Liver (tissue), 9 donors: ENCODE data around the gene AKAP13. TPM values are rescaled to one million over a fixed set of nuclear protein-coding genes. Genes with fewer than 3 reads are reported as not detected.

ENCODE experiments used
- DNase-seq: peaks from one replicate; pipeline ENCODE4 v3.0.0-alpha.2; 2017; ENCODE audit warnings: low spot score
- H3K27ac ChIP-seq, 2 donors: one replicate each; pipeline ENCODE4 v1.7.0; 2013; ENCODE audit warnings: inconsistent platforms in 2 of 2, low read length in 2 of 2, control low read depth in 1 of 2, low read depth in 1 of 2, mild to moderate bottlenecking in 1 of 2
- H3K27me3 ChIP-seq, 4 donors: one replicate each; pipeline versions ENCODE4 v1.6.1 to v1.7.0; 2013; ENCODE audit warnings: low read length in 3 of 4, inconsistent platforms in 1 of 4, mild to moderate bottlenecking in 1 of 4, moderate library complexity in 1 of 4; ENCODE audit not compliant: control insufficient read depth in 4 of 4, insufficient read depth in 4 of 4
- H3K36me3 ChIP-seq, 4 donors: one replicate each; pipeline versions ENCODE4 v1.6.1 to v1.7.0; 2013; ENCODE audit warnings: low read length in 3 of 4, mild to moderate bottlenecking in 3 of 4, low read depth in 1 of 4, moderate library complexity in 1 of 4; ENCODE audit not compliant: control insufficient read depth in 4 of 4, insufficient read depth in 3 of 4
- H3K4me1 ChIP-seq, 4 donors: one replicate each; pipeline versions ENCODE4 v1.6.1 to v1.7.0; 2013; ENCODE audit warnings: low read length in 3 of 4, mild to moderate bottlenecking in 3 of 4, moderate library complexity in 1 of 4; ENCODE audit not compliant: control insufficient read depth in 4 of 4, insufficient read depth in 4 of 4
- H3K4me3 ChIP-seq, 3 donors: one replicate each; pipeline versions ENCODE4 v1.6.1 to v1.7.0; 2013; ENCODE audit warnings: low read length in 3 of 3, control low read depth in 1 of 3, low read depth in 1 of 3, mild to moderate bottlenecking in 1 of 3
- H3K9ac ChIP-seq, 2 donors: one replicate each; pipeline ENCODE4 v1.7.0; 2013; ENCODE audit warnings: low read length in 2 of 2, mild to moderate bottlenecking in 2 of 2, moderate library complexity in 2 of 2, control low read depth in 1 of 2, low read depth in 1 of 2
- H3K9me3 ChIP-seq, 4 donors: one replicate each; pipeline versions ENCODE4 v1.6.1 to v1.7.0; 2013; ENCODE audit warnings: low read length in 3 of 4; ENCODE audit not compliant: control insufficient read depth in 4 of 4
- CTCF ChIP-seq: fragments of 150-350 bp; IDR thresholded peaks from 2 replicates; pipeline ENCODE4 v1.5.1; 2017; ENCODE audit warnings: improper control_type of control experiment, low read depth, low read length; ENCODE audit not compliant: missing input control
- EGR1 ChIP-seq, 2 donors: IDR thresholded peaks; 2 replicates each; pipeline ENCODE4 v1.6.1; 2016 to 2018; ENCODE audit warnings: antibody characterized with exemption in 2 of 2, low read depth in 2 of 2
- FOXA1 ChIP-seq: IDR thresholded peaks from 2 replicates; pipeline ENCODE4 v1.6.1; 2016; ENCODE audit warnings: antibody characterized with exemption
- FOXA2 ChIP-seq: IDR thresholded peaks from 2 replicates; pipeline ENCODE4 v1.6.1; 2016; ENCODE audit warnings: antibody characterized with exemption
- GABPA ChIP-seq, 2 donors: IDR thresholded peaks in 1 of 2; conservative IDR thresholded peaks in 1 of 2; 2 replicates each; pipeline ENCODE4 v1.6.1; 2016; ENCODE audit warnings: antibody characterized with exemption in 2 of 2, mild to moderate bottlenecking in 1 of 2, moderate library complexity in 1 of 2
- HNF4A ChIP-seq, 2 donors: conservative IDR thresholded peaks; 2 replicates each; pipeline ENCODE4 v1.6.1; 2016; ENCODE audit warnings: antibody characterized with exemption in 2 of 2, mild to moderate bottlenecking in 2 of 2
- HNF4G ChIP-seq: IDR thresholded peaks from 2 replicates; pipeline ENCODE4 v1.6.1; 2016; ENCODE audit warnings: antibody characterized with exemption
- JUND ChIP-seq, 2 donors: IDR thresholded peaks; 2 replicates each; pipeline ENCODE4 v1.6.1; 2016; ENCODE audit warnings: antibody characterized with exemption in 2 of 2
- NR2F2 ChIP-seq: IDR thresholded peaks from 2 replicates; pipeline ENCODE4 v1.6.1; 2016; ENCODE audit warnings: antibody characterized with exemption
- RAD21 ChIP-seq, 2 donors: IDR thresholded peaks; 2 replicates each; pipeline ENCODE4 v1.6.1; 2016; ENCODE audit warnings: antibody characterized with exemption in 2 of 2, mild to moderate bottlenecking in 2 of 2
- RXRA ChIP-seq, 2 donors: IDR thresholded peaks; 2 replicates each; pipeline ENCODE4 v1.6.1; 2017 to 2018; ENCODE audit warnings: antibody characterized with exemption in 2 of 2, mild to moderate bottlenecking in 1 of 2
- SP1 ChIP-seq: IDR thresholded peaks from 2 replicates; pipeline ENCODE4 v1.6.1; 2018; ENCODE audit warnings: antibody characterized with exemption, mild to moderate bottlenecking
- TAF1 ChIP-seq: conservative IDR thresholded peaks from 2 replicates; pipeline ENCODE4 v1.6.1; 2016; ENCODE audit warnings: antibody characterized with exemption, mild to moderate bottlenecking
- YY1 ChIP-seq: IDR thresholded peaks from 2 replicates; pipeline ENCODE4 v1.6.1; 2016; ENCODE audit warnings: antibody characterized with exemption, mild to moderate bottlenecking
- ZBTB33 ChIP-seq: IDR thresholded peaks from 2 replicates; pipeline ENCODE4 v1.6.1; 2016; ENCODE audit warnings: antibody characterized with exemption
- WGBS: extraction: QIAGEN DNeasy Blood & Tissue Kit; methylation state at CpG from one replicate; pipeline ENCODE4 v1.1.7; 2013; 5-methylcytosine and 5-hydroxymethylcytosine counted together
- polyA plus RNA-seq, 2 donors: library from polyadenylated mRNA; stranded (reverse) in 1 of 2; unstranded in 1 of 2; fragments of 200-250 nt in 1 of 2; fragments of >200 nt in 1 of 2; fragmentation: Nextera tagmentation in 1 of 2; extraction: Ambion mirVana in 1 of 2; gene quantifications; one replicate each; pipeline versions ENCODE4 v1.2.1 to v1.2.3, GENCODE V29; 2013 to 2015
- total RNA-seq, 2 donors: library from RNA; depleted of rRNA; stranded (reverse); fragments of >200 nt; gene quantifications; one replicate each; pipeline ENCODE4 v1.2.3, GENCODE V29; 2014
- TF ChIP-seq, protein P1 (sequence below): IDR thresholded peaks from 2 replicates; pipeline ENCODE4 v1.6.1; 2016; ENCODE audit warnings: antibody characterized with exemption
- TF ChIP-seq, protein P2 (sequence below): IDR thresholded peaks from 2 replicates; pipeline ENCODE4 v1.6.1; 2016; ENCODE audit warnings: antibody characterized with exemption, mild to moderate bottlenecking
- donor health status: healthy.
- donor health status: healthy.
- donor health status: healthy.
- donor health status: healthy.
- donor health status: healthy.

AKAP13 gene
- total and polyA plus RNA-seq, 4 donors, result 18.6 to 92.3 (median 37.4) TPM

DNA sequence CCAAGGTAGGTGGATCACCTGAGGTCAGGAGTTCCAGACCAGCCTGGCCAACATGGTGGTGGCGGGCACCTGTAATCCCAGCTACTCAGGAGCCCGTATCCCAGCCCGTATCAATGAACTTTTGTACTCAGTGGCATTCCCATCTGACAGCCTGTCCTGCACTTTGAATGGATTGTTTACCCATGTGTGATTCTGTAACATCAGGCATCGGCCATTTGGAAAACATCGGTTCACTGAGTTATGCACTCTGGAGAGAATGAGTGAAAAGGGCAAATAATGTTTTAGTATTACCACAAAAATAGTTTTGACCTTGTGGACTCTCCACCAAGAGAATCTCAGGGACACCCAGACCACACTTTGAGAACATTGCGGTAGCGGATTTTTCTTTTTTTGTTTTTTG is 400.7 kb downstream of the AKAP13 start (continued):
- TF ChIP-seq EGR1 (IDR thresholded peaks at IDR 0.05; ENCODE audit: low read depth in 2 of 2) (no peak), FOXA1 (peak; percentile 90), YY1 (peak; percentile 96)
- TF ChIP-seq, protein P1, sequence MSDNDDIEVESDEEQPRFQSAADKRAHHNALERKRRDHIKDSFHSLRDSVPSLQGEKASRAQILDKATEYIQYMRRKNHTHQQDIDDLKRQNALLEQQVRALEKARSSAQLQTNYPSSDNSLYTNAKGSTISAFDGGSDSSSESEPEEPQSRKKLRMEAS, result peak; percentile 75

DNA sequence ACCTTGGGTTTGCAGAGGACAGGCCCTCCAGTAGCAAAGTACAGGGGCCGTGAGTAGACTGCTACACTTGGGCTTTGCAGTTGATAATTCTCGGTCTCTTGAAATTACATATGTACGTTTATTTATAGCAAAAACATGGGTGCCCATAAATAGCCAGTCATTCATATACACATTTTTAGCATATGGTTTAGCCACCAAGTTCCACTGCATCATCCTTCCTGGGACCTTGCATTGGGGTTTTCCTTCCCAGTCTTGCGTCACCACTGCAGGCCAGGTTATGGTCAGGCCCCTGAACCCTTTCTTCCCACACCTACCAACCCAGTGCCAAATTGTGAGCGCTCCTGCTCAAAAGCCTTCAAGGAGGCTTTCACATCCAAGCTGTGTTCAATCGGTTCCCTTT is 401.7 kb downstream of the AKAP13 start:
- Histone ChIP-seq H3K4me1 (peaks cover 18 to 49% (median 25%) of the 10 kb centered on the region in 4 donors), H3K9ac (no peak overlapping the region), H3K27me3 (no peaks in the 10 kb centered on the region), H3K27ac (no peak overlapping the region), H3K9me3 (no peaks in the 10 kb centered on the region), H3K4me3 (no peak overlapping the region), H3K36me3 (no peaks in the 10 kb centered on the region)
- no peak for DNase-seq
- TF ChIP-seq RXRA (IDR thresholded peaks at IDR 0.05), result peak in 1 of 2 donors; percentile 31
- no peak for TF ChIP-seq FOXA1
- no peak for TF ChIP-seq GABPA (IDR thresholded peaks at IDR 0.05 in 1 of 2, conservative IDR thresholded peaks at IDR 0.05 in 1 of 2)
- peak in 1 of 2 donors; percentile 10 for TF ChIP-seq HNF4A (conservative IDR thresholded peaks at IDR 0.05)
- no peak for TF ChIP-seq RAD21 (IDR thresholded peaks at IDR 0.05)
- TF ChIP-seq CTCF, result no peak
- TF ChIP-seq SP1, result no peak
- WGBS, result 93% methylated on average over 6 of the region's 6 CpGs

DNA sequence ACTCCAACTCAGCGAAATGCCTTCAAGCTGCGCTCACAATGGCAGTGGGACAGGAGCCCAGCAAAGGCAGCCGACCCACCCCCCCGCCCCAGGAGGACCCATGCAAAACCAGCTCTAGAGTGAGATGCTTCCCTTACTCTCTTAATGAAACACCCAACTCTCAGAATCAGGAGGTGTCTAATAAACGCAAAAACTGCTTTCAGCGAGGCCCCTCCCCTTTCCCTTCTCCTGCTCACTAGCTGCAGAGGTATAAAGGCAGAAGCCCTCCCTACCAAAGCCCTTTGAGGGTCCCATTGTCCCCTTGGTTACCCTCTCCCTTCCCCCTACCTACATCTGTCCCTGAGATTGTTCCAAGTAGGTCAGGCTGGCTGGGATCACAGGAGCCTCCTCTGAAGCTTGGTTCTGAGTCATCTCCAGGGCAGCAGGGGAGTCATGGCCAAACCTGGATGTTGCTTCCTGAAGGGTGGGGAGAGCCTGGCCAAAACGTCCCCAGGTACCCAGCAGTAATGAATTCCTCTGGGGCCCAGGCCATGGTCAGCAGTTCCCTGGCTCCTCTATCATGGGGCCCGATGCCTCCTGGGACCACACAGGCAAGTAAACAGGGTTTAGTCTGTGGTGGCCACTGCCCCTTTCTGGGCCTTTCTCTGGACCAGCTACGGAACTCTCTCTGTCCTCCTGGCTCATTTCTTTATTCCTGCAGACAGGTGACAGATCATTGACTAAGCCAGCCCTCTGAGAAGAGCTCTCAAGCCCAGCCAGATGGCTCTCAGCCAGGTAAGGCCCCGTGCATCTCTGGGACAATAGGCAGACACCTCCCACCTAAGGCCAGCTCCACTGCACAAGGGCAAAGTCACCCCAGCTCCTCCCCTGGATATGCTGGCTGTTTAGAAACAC is 405.7 kb downstream of the AKAP13 start:
- H3K4me3 ChIP-seq, result no peak overlapping the region
- no peaks in the 10 kb centered on the region for H3K27me3 ChIP-seq
- peak overlapping the region; percentile 45 to 73 for H3K27ac ChIP-seq
- H3K4me1 ChIP-seq, result peaks cover 2 to 18% (median 16%) of the 10 kb centered on the region in 4 donors
- no peaks in the 10 kb centered on the region for H3K9me3 ChIP-seq
- H3K36me3 ChIP-seq, result no peaks in the 10 kb centered on the region
- 59% methylated on average over 10 of the region's 10 CpGs for WGBS
- DNase-seq, result peak; percentile 62
- no peak overlapping the region for H3K9ac ChIP-seq
- peak in 1 of 2 donors; percentile 90 for TF ChIP-seq HNF4A (conservative IDR thresholded peaks at IDR 0.05)
- peak; percentile 90 for TF ChIP-seq YY1
- TF ChIP-seq, protein P2, sequence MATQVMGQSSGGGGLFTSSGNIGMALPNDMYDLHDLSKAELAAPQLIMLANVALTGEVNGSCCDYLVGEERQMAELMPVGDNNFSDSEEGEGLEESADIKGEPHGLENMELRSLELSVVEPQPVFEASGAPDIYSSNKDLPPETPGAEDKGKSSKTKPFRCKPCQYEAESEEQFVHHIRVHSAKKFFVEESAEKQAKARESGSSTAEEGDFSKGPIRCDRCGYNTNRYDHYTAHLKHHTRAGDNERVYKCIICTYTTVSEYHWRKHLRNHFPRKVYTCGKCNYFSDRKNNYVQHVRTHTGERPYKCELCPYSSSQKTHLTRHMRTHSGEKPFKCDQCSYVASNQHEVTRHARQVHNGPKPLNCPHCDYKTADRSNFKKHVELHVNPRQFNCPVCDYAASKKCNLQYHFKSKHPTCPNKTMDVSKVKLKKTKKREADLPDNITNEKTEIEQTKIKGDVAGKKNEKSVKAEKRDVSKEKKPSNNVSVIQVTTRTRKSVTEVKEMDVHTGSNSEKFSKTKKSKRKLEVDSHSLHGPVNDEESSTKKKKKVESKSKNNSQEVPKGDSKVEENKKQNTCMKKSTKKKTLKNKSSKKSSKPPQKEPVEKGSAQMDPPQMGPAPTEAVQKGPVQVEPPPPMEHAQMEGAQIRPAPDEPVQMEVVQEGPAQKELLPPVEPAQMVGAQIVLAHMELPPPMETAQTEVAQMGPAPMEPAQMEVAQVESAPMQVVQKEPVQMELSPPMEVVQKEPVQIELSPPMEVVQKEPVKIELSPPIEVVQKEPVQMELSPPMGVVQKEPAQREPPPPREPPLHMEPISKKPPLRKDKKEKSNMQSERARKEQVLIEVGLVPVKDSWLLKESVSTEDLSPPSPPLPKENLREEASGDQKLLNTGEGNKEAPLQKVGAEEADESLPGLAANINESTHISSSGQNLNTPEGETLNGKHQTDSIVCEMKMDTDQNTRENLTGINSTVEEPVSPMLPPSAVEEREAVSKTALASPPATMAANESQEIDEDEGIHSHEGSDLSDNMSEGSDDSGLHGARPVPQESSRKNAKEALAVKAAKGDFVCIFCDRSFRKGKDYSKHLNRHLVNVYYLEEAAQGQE, result peak; percentile 73
- TF ChIP-seq TAF1, result no peak
- TF ChIP-seq, protein P1, result peak; percentile 79
- peak; percentile 90 for TF ChIP-seq SP1
- no peak for TF ChIP-seq CTCF
- peak in 1 of 2 donors; percentile 14 for TF ChIP-seq GABPA (IDR thresholded peaks at IDR 0.05 in 1 of 2, conservative IDR thresholded peaks at IDR 0.05 in 1 of 2)
- peak; percentile 19 for TF ChIP-seq FOXA1
- peak in 1 of 2 donors; percentile 64 for TF ChIP-seq JUND (IDR thresholded peaks at IDR 0.05)
- no peak for TF ChIP-seq HNF4G
- TF ChIP-seq EGR1 (IDR thresholded peaks at IDR 0.05; ENCODE audit: low read depth in 2 of 2), result peak in 1 of 2 donors; percentile 60
- TF ChIP-seq RXRA (IDR thresholded peaks at IDR 0.05), result peak; percentile 67 to 85
- no peak for TF ChIP-seq ZBTB33
- peak; percentile 22 for TF ChIP-seq FOXA2
- peak; percentile 34 for TF ChIP-seq NR2F2
- TF ChIP-seq RAD21 (IDR thresholded peaks at IDR 0.05), result peak; percentile 33 to 45
